Peyer's patch (tissue), 4 donors: ENCODE measurements around the gene C16orf92. TPM values are rescaled to one million over a fixed set of nuclear protein-coding genes. Genes with fewer than 3 reads are reported as not detected.

Experiments used
- DNase-seq, 3 donors: peaks; one replicate each; pipeline ENCODE4 v3.0.0-alpha.2; 2017 to 2019
- H3K27ac ChIP-seq, 4 donors: fragments of 200-600 bp; sonication (generic); one replicate each; pipeline ENCODE4 v1.5.1; 2016 to 2019
- H3K27me3 ChIP-seq, 2 donors: fragments of 200-600 bp; sonication (generic); one replicate each; pipeline ENCODE4 v1.5.1; 2019
- H3K36me3 ChIP-seq, 3 donors: fragments of 200-600 bp; sonication (generic); one replicate each; pipeline ENCODE4 v1.5.1; 2016 to 2019
- H3K4me1 ChIP-seq, 4 donors: fragments of 200-600 bp; sonication (generic); one replicate each; pipeline ENCODE4 v1.5.1; 2016 to 2019
- H3K4me3 ChIP-seq, 4 donors: fragments of 200-600 bp; sonication (generic); 1 replicate in 3 of 4; 2 replicates in 1 of 4; pipeline ENCODE4 v1.5.1; 2016 to 2019; ENCODE audit warnings: mild to moderate bottlenecking in 1 of 4
- H3K9me3 ChIP-seq, 4 donors: fragments of 200-600 bp; sonication (generic); one replicate each; pipeline ENCODE4 v1.5.1; 2016 to 2019; ENCODE audit warnings: mild to moderate bottlenecking in 1 of 4
- POLR2A ChIP-seq, 2 donors: fragments of 450-650 bp; IDR thresholded peaks; one replicate each; pipeline ENCODE4 v1.5.1; 2017; ENCODE audit warnings: antibody characterized with exemption in 2 of 2, mild to moderate bottlenecking in 2 of 2, moderate library complexity in 2 of 2
- total RNA-seq, 4 donors: library from RNA; depleted of rRNA; stranded (reverse); fragments of >200 nt; gene quantifications; one replicate each; pipeline ENCODE4 v1.1.0, GENCODE V29; 2016
- TF ChIP-seq, protein P1 (sequence below), 6 experiments: fragments of 450-650 bp in 4 of 6; fragments of 200-600 bp in 2 of 6; sonication (generic) in 1 of 6; IDR thresholded peaks; one replicate each; pipeline ENCODE4 v1.5.1; 2017 to 2019; ENCODE audit warnings: antibody characterized with exemption in 6 of 6, mild to moderate bottlenecking in 3 of 6, moderate library complexity in 1 of 6

C16orf92 gene
- total RNA-seq, 4 donors from 2014 or later: not detected

DNA sequence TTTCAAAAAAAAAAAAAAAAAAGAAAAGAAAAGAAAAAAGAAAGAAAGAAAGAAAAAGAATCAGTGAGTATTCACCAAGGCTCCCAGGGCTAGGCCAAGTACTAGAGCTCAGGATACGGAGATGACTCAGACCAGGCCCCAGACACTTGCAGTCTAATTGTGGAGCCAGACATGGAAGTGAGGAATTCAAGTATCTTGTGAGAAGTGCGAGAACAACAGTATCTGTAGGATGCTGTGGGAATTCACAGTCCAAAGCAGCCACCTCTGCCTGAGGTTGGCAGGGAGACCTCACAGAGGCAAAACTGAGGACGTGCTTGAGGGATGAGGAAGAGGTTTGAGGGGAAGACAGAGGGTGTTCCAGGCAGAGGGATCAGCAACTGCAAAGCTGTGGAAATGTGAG is 28.5 kb downstream of the C16orf92 start:
- Histone ChIP-seq H3K27me3 (no peaks in the 10 kb centered on the region), H3K9me3 (no peaks in the 10 kb centered on the region), H3K4me3 (no peak overlapping the region), H3K36me3 (no peaks in the 10 kb centered on the region), H3K27ac (no peak overlapping the region), H3K4me1 (peaks cover 0 to 23% (median 6%) of the 10 kb centered on the region in 4 donors)
- TF ChIP-seq POLR2A (IDR thresholded peaks at IDR 0.05): no peak
- no peak for DNase-seq

DNA sequence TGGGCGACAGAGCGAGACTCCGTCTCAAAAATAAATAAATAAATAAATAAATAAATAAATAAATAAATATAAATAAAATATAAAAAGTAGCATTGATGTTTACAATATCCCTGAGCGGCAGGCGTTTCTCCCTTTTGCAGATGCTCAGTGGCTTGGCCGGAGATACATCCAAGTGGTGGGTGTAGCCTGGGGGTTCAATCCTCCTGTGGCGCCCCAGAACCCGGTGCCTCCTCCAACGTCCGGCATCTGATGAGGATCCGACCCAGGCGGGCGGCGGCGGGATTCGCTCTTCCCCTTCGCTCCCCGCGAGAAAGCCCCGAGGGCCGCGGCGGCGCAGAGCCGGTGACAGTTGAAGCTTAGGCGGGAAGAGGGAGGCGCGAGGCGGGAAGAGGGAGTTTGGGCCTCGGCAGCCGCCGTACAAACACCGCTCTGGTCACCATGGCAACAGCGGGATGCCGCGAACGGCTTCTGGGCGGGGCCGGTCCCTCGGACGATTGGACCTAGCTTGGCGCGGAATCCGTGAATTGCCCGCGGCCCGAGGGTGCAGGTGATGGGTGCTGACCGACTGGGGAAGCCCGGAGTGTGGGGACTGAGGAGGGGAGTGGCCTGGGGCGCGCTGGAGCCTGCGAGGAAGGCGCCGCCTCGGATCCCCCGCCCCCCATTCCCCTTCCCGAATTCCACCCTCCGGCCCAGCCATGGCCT is 29.8 kb downstream of the C16orf92 start:
- Histone ChIP-seq H3K4me1 (peaks cover 0 to 23% (median 6%) of the 10 kb centered on the region in 4 donors), H3K9me3 (no peaks in the 10 kb centered on the region), H3K27me3 (no peaks in the 10 kb centered on the region), H3K4me3 (peak overlapping the region; percentile 38 to 68 (median 64)), H3K36me3 (no peaks in the 10 kb centered on the region), H3K27ac (peak overlapping the region in 1 of 4 donors; percentile 47)
- TF ChIP-seq, protein P1, sequence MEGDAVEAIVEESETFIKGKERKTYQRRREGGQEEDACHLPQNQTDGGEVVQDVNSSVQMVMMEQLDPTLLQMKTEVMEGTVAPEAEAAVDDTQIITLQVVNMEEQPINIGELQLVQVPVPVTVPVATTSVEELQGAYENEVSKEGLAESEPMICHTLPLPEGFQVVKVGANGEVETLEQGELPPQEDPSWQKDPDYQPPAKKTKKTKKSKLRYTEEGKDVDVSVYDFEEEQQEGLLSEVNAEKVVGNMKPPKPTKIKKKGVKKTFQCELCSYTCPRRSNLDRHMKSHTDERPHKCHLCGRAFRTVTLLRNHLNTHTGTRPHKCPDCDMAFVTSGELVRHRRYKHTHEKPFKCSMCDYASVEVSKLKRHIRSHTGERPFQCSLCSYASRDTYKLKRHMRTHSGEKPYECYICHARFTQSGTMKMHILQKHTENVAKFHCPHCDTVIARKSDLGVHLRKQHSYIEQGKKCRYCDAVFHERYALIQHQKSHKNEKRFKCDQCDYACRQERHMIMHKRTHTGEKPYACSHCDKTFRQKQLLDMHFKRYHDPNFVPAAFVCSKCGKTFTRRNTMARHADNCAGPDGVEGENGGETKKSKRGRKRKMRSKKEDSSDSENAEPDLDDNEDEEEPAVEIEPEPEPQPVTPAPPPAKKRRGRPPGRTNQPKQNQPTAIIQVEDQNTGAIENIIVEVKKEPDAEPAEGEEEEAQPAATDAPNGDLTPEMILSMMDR (IDR thresholded peaks at IDR 0.05): peak in 1 of 6 experiments; percentile 9
- TF ChIP-seq POLR2A (IDR thresholded peaks at IDR 0.05): no peak
- DNase-seq: peak; percentile 82 to 96 (median 95)

DNA sequence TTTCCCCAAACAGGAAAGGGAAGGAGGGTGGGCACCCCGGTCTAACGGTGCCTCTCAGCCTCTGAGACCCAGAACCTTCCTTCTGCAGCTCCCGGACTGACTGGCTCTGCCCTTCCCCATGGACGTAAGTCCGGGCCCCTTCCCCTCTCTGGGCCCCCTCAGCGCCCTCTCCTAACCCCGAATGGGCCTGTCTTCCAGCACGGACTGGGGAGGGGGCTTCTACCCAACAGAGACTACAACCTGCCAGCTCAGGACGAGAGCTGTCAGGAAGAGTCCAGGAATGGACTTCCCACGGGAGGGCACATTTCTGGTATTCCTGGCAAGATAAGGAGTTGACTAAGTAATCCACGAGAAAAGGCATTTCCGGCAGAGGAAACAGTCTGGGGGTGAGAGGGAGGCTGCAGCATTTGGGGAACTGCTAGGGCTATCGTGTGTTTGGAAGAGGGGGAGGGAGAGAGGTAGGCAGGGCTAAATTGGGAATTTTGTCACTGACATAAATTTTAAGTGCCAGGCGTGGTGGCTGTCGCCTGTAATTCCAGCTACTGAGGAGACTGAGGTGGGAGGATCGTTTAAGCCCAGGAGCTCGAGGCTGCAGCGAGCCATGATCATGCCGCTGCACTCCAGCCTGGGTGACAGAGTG is 30.5 kb downstream of the C16orf92 start:
- H3K27ac ChIP-seq: peak overlapping the region in 1 of 4 donors; percentile 47
- DNase-seq: no peak
- H3K36me3 ChIP-seq: no peaks in the 10 kb centered on the region
- TF ChIP-seq POLR2A (IDR thresholded peaks at IDR 0.05): no peak
- TF ChIP-seq, protein P1 (IDR thresholded peaks at IDR 0.05): no peak
- no peaks in the 10 kb centered on the region for H3K9me3 ChIP-seq
- no peaks in the 10 kb centered on the region for H3K27me3 ChIP-seq
- H3K4me3 ChIP-seq: peak overlapping the region; percentile 38 to 68 (median 64)
- peaks cover 0 to 23% (median 6%) of the 10 kb centered on the region in 4 donors for H3K4me1 ChIP-seq

DNA sequence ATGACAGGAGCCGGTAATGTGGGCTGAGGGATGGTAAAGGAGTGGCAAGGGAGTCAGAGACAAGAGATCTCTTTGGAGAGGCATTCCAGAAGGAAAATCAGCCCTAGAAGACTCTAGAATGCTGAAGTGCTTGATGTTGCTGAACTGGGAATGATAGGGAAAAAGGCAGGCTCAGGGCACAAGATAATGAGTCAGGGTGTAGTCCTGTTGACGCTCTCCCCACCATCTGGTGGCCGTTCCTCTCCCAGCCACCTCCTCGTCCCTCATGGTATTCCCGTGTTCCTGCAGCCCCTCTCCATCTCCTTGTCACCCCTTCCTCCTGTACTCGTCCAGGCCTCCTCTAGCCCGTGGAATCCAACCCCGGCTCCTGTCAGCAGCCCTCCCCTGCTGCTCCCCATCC is 31.5 kb downstream of the C16orf92 start:
- Histone ChIP-seq H3K9me3 (no peaks in the 10 kb centered on the region), H3K27me3 (no peaks in the 10 kb centered on the region), H3K36me3 (no peaks in the 10 kb centered on the region), H3K4me1 (peaks cover 0 to 23% (median 6%) of the 10 kb centered on the region in 4 donors), H3K4me3 (no peak overlapping the region), H3K27ac (no peak overlapping the region)
- no peak for TF ChIP-seq POLR2A (IDR thresholded peaks at IDR 0.05)
- TF ChIP-seq, protein P1 (IDR thresholded peaks at IDR 0.05): no peak
- no peak for DNase-seq

DNA sequence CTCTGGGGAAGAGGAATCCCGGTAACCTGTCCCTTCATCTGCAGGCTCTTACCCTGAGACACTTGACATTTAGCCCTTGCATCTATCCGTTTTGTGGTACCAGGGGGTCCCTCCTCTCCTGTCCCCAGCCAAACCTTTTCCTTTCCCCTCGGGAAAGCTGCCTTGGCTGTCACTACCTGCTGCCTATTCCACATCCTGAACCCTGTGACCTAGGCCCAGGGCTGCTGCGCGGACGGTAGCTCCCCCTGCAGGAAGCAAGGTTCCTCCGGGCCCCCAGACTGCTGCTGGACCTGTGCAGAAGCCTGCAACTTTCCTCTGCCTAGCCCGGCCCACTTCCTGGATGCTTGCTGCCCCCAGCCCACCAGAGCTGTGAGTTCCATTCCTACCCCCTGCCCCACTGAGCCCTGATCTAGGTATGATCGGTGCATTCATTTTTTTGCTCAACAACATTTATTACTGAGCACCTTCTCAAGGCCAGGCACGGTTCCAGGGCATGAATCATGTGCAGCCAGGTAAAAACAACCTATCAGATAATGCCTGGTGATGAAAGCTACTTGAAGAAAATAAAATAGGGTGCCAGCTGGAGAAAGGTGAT is 32.1 kb downstream of the C16orf92 start:
- Histone ChIP-seq H3K27me3 (no peaks in the 10 kb centered on the region), H3K4me1 (peaks cover 0 to 23% (median 6%) of the 10 kb centered on the region in 4 donors), H3K27ac (no peak overlapping the region), H3K9me3 (no peaks in the 10 kb centered on the region), H3K36me3 (no peaks in the 10 kb centered on the region), H3K4me3 (no peak overlapping the region)
- TF ChIP-seq, protein P1 (IDR thresholded peaks at IDR 0.05): peak in 4 of 6 experiments; percentile 52 to 63 (median 58)
- TF ChIP-seq POLR2A (IDR thresholded peaks at IDR 0.05): no peak
- DNase-seq: peak in 2 of 3 donors; percentile 77 to 78

DNA sequence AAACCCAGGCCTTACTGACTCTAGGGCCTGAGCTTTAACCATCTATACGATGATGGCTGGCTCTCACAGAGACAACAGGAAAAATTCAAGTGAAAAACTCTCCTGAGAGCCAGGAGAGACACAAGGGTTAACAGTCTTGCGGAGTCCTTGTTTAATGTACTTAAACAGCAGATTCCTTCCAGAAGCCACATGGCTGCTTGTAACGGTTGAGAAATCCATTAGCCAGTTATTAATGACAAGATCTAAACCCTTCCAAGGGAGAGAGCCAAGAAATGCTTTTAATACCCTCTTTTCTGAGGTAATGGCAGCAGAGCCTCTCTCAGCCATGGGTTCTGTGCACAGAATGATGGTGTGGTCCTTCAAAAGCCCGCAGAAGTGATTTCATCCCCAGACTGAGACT is 37.3 kb downstream of the C16orf92 start:
- Histone ChIP-seq H3K9me3 (no peaks in the 10 kb centered on the region), H3K4me3 (no peak overlapping the region), H3K4me1 (peaks cover 0 to 15% (median 6%) of the 10 kb centered on the region in 4 donors), H3K27me3 (no peaks in the 10 kb centered on the region), H3K36me3 (no peaks in the 10 kb centered on the region), H3K27ac (no peak overlapping the region)
- DNase-seq: no peak
- TF ChIP-seq POLR2A (IDR thresholded peaks at IDR 0.05): no peak
- TF ChIP-seq, protein P1 (IDR thresholded peaks at IDR 0.05): no peak
